Astrocyte (in vitro differentiated cells and primary cell): ENCODE measurements around the gene KLHL9. TPM values are rescaled to one million over a fixed set of nuclear protein-coding genes. Genes with fewer than 3 reads are reported as not detected.

Experiments
- DNase-seq: peaks from one replicate; pipeline ENCODE4 v3.0.0-alpha.2; 2010; ENCODE audit warnings: low read depth
- FAIRE-seq: peaks from 2 replicates; lab custom pipeline; 2011; peaks lifted over from hg19 to GRCh38; lab: Jason Lieb, UNC
- H2AFZ ChIP-seq: 2 replicates; pipeline ENCODE4 v1.6.0; 2012; ENCODE audit warnings: low read depth, low read length, inconsistent platforms
- H3K27ac ChIP-seq: 2 replicates; pipeline ENCODE4 v1.5.1; 2011; ENCODE audit warnings: low read depth, low read length, inconsistent platforms
- H3K27me3 ChIP-seq: 2 replicates; pipeline ENCODE4 v1.6.0; 2011; ENCODE audit warnings: low read length, inconsistent platforms; ENCODE audit not compliant: insufficient read depth
- H3K36me3 ChIP-seq: 2 replicates; pipeline ENCODE4 v1.5.1; 2011; ENCODE audit warnings: low read length, inconsistent platforms; ENCODE audit not compliant: insufficient read depth
- H3K4me1 ChIP-seq: 2 replicates; pipeline ENCODE4 v1.5.1; 2011; ENCODE audit warnings: low read length, inconsistent platforms; ENCODE audit not compliant: insufficient read depth
- H3K4me2 ChIP-seq: 2 replicates; pipeline ENCODE4 v1.6.0; 2012; ENCODE audit warnings: low read length, inconsistent platforms
- H3K4me3 ChIP-seq: 2 replicates; pipeline ENCODE4 v1.5.1; 2011; ENCODE audit warnings: low read depth, mild to moderate bottlenecking, low read length, inconsistent platforms; ENCODE audit not compliant: insufficient read depth
- H3K79me2 ChIP-seq: 2 replicates; pipeline ENCODE4 v1.6.0; 2012; ENCODE audit warnings: mild to moderate bottlenecking, low read length, inconsistent platforms; ENCODE audit not compliant: insufficient read depth
- H3K9ac ChIP-seq: 2 replicates; pipeline ENCODE4 v1.6.0; 2012; ENCODE audit warnings: mild to moderate bottlenecking, low read length, inconsistent platforms
- H3K9me3 ChIP-seq: 2 replicates; pipeline ENCODE4 v1.5.1; 2012; ENCODE audit warnings: low read depth, mild to moderate bottlenecking, low read length, inconsistent platforms; ENCODE audit not compliant: insufficient read depth
- H4K20me1 ChIP-seq: 2 replicates; pipeline ENCODE4 v1.6.0; 2012; ENCODE audit warnings: low read length, inconsistent platforms; ENCODE audit not compliant: insufficient read depth
- H3K27ac Mint-ChIP-seq: one replicate; pipeline ENCODE4 v1.8.0; 2021; ENCODE audit warnings: mild to moderate bottlenecking, mixed read lengths; ENCODE audit not compliant: unreplicated experiment
- H3K27me3 Mint-ChIP-seq: one replicate; pipeline ENCODE4 v1.8.0; 2021; ENCODE audit warnings: low read depth, mixed read lengths; ENCODE audit not compliant: unreplicated experiment
- H3K36me3 Mint-ChIP-seq: one replicate; pipeline ENCODE4 v1.8.0; 2021; ENCODE audit warnings: low read depth, mixed read lengths; ENCODE audit not compliant: unreplicated experiment
- H3K4me1 Mint-ChIP-seq: one replicate; pipeline ENCODE4 v1.8.0; 2021; ENCODE audit warnings: low read depth, mixed read lengths; ENCODE audit not compliant: unreplicated experiment
- H3K4me3 Mint-ChIP-seq: one replicate; pipeline ENCODE4 v1.8.0; 2021; ENCODE audit warnings: mild to moderate bottlenecking, moderate library complexity, mixed read lengths; ENCODE audit not compliant: unreplicated experiment
- H3K9me3 Mint-ChIP-seq: one replicate; pipeline ENCODE4 v1.8.0; 2021; ENCODE audit warnings: mild to moderate bottlenecking, mixed read lengths; ENCODE audit not compliant: unreplicated experiment
- CTCF ChIP-seq: IDR thresholded peaks from 2 replicates; pipeline ENCODE4 v1.5.1; 2011; ENCODE audit warnings: low read depth, mild to moderate bottlenecking, inconsistent platforms, low read length, moderate library complexity; ENCODE audit not compliant: insufficient read depth
- EZH2 ChIP-seq: IDR thresholded peaks from 2 replicates; pipeline ENCODE4 v1.6.1; 2012; ENCODE audit warnings: mild to moderate bottlenecking, low read length, inconsistent platforms; ENCODE audit not compliant: insufficient read depth
- total RNA-seq: library from RNA; stranded (reverse); gene quantifications from 2 replicates; pipeline ENCODE4 v1.2.1, GENCODE V29; 2021

The KLHL9 gene
- total RNA-seq, 1 donor from 2014 or later: 30.3 TPM

- Mint-ChIP-seq H3K27ac (no peak overlapping the region), H3K4me1 (peaks cover 9% of the 10 kb centered on the region), H3K27me3 (peaks cover 2% of the 10 kb centered on the region), H3K4me3 (no peak overlapping the region), H3K9me3 (peaks cover 5% of the 10 kb centered on the region), H3K36me3 (no peaks in the 10 kb centered on the region)
- H3K9ac ChIP-seq: no peak overlapping the region
- no peak overlapping the region for H3K4me2 ChIP-seq
- no peaks in the 10 kb centered on the region for H3K4me1 ChIP-seq
- no peaks in the 10 kb centered on the region for H3K9me3 ChIP-seq
- no peaks in the 10 kb centered on the region for H3K27me3 ChIP-seq
- no peaks in the 10 kb centered on the region for H3K36me3 ChIP-seq
- FAIRE-seq (no peak), DNase-seq (no peak)
- H3K79me2 ChIP-seq: no peaks in the 10 kb centered on the region
- H3K4me3 ChIP-seq: no peak overlapping the region
- no peaks in the 10 kb centered on the region for H4K20me1 ChIP-seq
- no peak overlapping the region for H2AFZ ChIP-seq
- TF ChIP-seq CTCF (no peak), EZH2 (no peak)
- H3K27ac ChIP-seq: no peak overlapping the region
Observed at GRCh38 chr9:21295992-21296391, 39.2 kb downstream of the KLHL9 start.

GRCh38 chr9:21294904-21295538, 40.2 kb downstream of the KLHL9 start:
- Mint-ChIP-seq H3K4me1 (peaks cover 9% of the 10 kb centered on the region), H3K36me3 (no peaks in the 10 kb centered on the region), H3K27ac (no peak overlapping the region), H3K4me3 (no peak overlapping the region), H3K9me3 (peaks cover 5% of the 10 kb centered on the region), H3K27me3 (no peaks in the 10 kb centered on the region)
- H3K27ac ChIP-seq: no peak overlapping the region
- no peaks in the 10 kb centered on the region for H3K79me2 ChIP-seq
- no peaks in the 10 kb centered on the region for H3K9me3 ChIP-seq
- H3K4me2 ChIP-seq: no peak overlapping the region
- no peaks in the 10 kb centered on the region for H4K20me1 ChIP-seq
- H3K4me1 ChIP-seq: no peaks in the 10 kb centered on the region
- TF ChIP-seq CTCF (no peak), EZH2 (no peak)
- no peak for FAIRE-seq
- H2AFZ ChIP-seq: no peak overlapping the region
- H3K36me3 ChIP-seq: no peaks in the 10 kb centered on the region
- no peak overlapping the region for H3K4me3 ChIP-seq
- no peaks in the 10 kb centered on the region for H3K27me3 ChIP-seq
- DNase-seq: no peak
- no peak overlapping the region for H3K9ac ChIP-seq

GRCh38 chr9:21294364-21294774, 40.8 kb downstream of the KLHL9 start:
- no peaks in the 10 kb centered on the region for H3K36me3 Mint-ChIP-seq
- H3K27ac Mint-ChIP-seq: peak overlapping the region; percentile 63
- Histone ChIP-seq H3K27me3 (no peaks in the 10 kb centered on the region), H3K4me1 (no peaks in the 10 kb centered on the region), H2AFZ (no peak overlapping the region), H3K79me2 (no peaks in the 10 kb centered on the region), H3K4me3 (no peak overlapping the region), H3K9ac (no peak overlapping the region), H3K36me3 (no peaks in the 10 kb centered on the region), H4K20me1 (no peaks in the 10 kb centered on the region), H3K4me2 (no peak overlapping the region), H3K9me3 (no peaks in the 10 kb centered on the region), H3K27ac (no peak overlapping the region)
- DNase-seq (peak; percentile 47), FAIRE-seq (no peak)
- peaks cover 9% of the 10 kb centered on the region for H3K4me1 Mint-ChIP-seq
- no peak overlapping the region for H3K4me3 Mint-ChIP-seq
- no peaks in the 10 kb centered on the region for H3K27me3 Mint-ChIP-seq
- peaks cover 3% of the 10 kb centered on the region for H3K9me3 Mint-ChIP-seq
- TF ChIP-seq EZH2 (no peak), CTCF (no peak)
